Gastrocnemius medialis (tissue), 4 donors: ENCODE measurements around the gene SULT2B1. TPM values are rescaled to one million over a fixed set of nuclear protein-coding genes. Genes with fewer than 3 reads are reported as not detected.

Source experiments
- ATAC-seq, 2 donors: fragments of 150-250 bp; one replicate each; pipeline ENCODE4 v1.9.1; 2016
- DNase-seq, 2 donors: peaks; one replicate each; pipeline ENCODE4 v3.0.0-alpha.2; 2019
- H3K27ac ChIP-seq, 4 donors: fragments of 200-600 bp; sonication (generic); 1 replicate in 1 of 4; 2 replicates in 3 of 4; pipeline ENCODE4 v1.5.1; 2016 to 2018; ENCODE audit warnings: mild to moderate bottlenecking in 2 of 4, moderate library complexity in 1 of 4
- H3K27me3 ChIP-seq, 3 donors: fragments of 200-600 bp; sonication (generic) in 2 of 3; 1 replicate in 1 of 3; 2 replicates in 2 of 3; pipeline versions ENCODE4 v1.5.1 to v1.6.0; 2016 to 2019; ENCODE audit warnings: mild to moderate bottlenecking in 1 of 3, moderate library complexity in 1 of 3
- H3K36me3 ChIP-seq, 2 donors: fragments of 200-600 bp; sonication (generic) in 1 of 2; one replicate each; pipeline ENCODE4 v1.5.1; 2017 to 2018
- H3K4me1 ChIP-seq, 2 donors: fragments of 200-600 bp; sonication (generic) in 1 of 2; one replicate each; pipeline ENCODE4 v1.5.1; 2016 to 2017; ENCODE audit warnings: mild to moderate bottlenecking in 2 of 2
- H3K4me3 ChIP-seq, 4 donors: fragments of 200-600 bp; sonication (generic) in 3 of 4; 1 replicate in 1 of 4; 2 replicates in 3 of 4; pipeline ENCODE4 v1.5.1; 2016 to 2019; ENCODE audit warnings: mild to moderate bottlenecking in 2 of 4
- H3K9me3 ChIP-seq, 3 donors: fragments of 200-600 bp; sonication (generic) in 2 of 3; 1 replicate in 1 of 3; 2 replicates in 2 of 3; pipeline ENCODE4 v1.5.1; 2016 to 2019
- POLR2A ChIP-seq, 2 donors: fragments of 450-650 bp; IDR thresholded peaks; one replicate each; pipeline ENCODE4 v1.6.1; 2017; ENCODE audit warnings: antibody characterized with exemption in 2 of 2, mild to moderate bottlenecking in 2 of 2, moderate library complexity in 2 of 2
- in situ Hi-C, 4 donors: fragments of 200-750 bp; cut with MboI; loops; one replicate each; pipeline versions ENCODE4 v1.15.0 to v1.8.0; 2017; ENCODE audit warnings: low sequenced_read_pairs in 4 of 4
- intact Hi-C: fragments of 100-400 bp; cut with DNase I; formaldehyde crosslinking; loops from one replicate; pipeline ENCODE4 v1.15.1; 2023; ENCODE audit warnings: low total_unique reads
- total RNA-seq, 4 donors: library from RNA; depleted of rRNA; stranded (reverse); fragments of >200 nt; gene quantifications; one replicate each; pipeline versions ENCODE4 v1.1.0 to v1.2.3, GENCODE V29; 2016
- TF ChIP-seq, protein P1 (sequence below), 5 experiments: fragments of 450-650 bp in 3 of 5; fragments of 200-600 bp in 2 of 5; sonication (generic) in 2 of 5; IDR thresholded peaks in 4 of 5; conservative IDR thresholded peaks in 1 of 5; 1 replicate in 4 of 5; 2 replicates in 1 of 5; pipeline ENCODE4 v1.5.1; 2016 to 2019; ENCODE audit warnings: antibody characterized with exemption in 5 of 5, mild to moderate bottlenecking in 3 of 5, moderate library complexity in 3 of 5

SULT2B1 gene
- total RNA-seq = not detected

DNA sequence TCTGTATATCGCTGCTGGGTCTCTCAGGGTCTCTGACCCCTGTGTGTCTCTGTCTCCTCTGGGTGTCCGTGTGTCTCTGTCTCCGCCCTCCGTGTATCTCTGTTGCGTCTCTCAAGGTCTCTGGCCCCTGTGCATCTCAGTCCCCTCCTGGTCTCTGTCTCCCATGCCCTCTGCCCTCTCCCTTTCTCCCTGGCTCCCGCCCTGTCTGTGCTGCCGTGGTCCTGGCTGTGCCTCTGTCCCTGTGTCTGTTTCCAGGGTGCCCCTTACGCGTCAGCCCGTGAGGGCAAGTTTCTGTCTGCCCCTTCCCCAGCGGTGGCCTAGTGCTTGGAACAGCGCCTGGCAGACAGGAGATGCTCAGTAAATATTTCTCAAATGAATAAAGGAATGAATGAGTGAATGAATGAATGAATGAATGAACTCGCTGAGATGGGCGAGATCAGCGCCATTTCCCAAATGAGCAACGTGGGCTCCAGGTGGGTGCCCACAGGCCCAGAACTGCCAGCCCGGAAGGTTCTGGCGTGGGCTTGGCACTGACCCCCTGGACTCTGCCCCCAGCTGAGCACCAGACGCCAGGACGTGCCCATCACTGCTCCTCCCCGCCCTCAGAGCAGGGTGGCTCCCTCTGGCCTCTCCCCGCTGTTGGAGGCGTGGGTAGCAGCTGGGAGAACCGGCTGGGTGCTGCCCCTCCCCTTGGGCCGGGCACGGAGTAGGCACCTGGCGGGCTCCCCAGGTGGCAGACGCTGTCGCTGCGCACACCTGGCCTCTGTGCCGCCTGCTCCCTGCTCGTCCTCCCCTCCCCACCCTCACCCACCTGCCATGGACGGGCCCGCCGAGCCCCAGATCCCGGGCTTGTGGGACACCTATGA, at the start of gene SULT2B1:
TSS of gene SULT2B1 (plus strand) at position 736 of the 866 bp plus-strand sequence. CDS start at position 817, 81 bp downstream.
- Histone ChIP-seq H3K27me3 (peaks cover 0 to 3% (median 0%) of the 10 kb centered on the region in 3 donors), H3K36me3 (no peaks in the 10 kb centered on the region), H3K4me3 (no peak within 1 kb of the TSS), H3K27ac (no peak within 1 kb of the TSS), H3K4me1 (no peaks in the 10 kb centered on the region), H3K9me3 (no peaks in the 10 kb centered on the region)
- ATAC-seq (no peak), DNase-seq (no peak)
- no peak for TF ChIP-seq POLR2A (IDR thresholded peaks at IDR 0.05)
- TF ChIP-seq, protein P1, sequence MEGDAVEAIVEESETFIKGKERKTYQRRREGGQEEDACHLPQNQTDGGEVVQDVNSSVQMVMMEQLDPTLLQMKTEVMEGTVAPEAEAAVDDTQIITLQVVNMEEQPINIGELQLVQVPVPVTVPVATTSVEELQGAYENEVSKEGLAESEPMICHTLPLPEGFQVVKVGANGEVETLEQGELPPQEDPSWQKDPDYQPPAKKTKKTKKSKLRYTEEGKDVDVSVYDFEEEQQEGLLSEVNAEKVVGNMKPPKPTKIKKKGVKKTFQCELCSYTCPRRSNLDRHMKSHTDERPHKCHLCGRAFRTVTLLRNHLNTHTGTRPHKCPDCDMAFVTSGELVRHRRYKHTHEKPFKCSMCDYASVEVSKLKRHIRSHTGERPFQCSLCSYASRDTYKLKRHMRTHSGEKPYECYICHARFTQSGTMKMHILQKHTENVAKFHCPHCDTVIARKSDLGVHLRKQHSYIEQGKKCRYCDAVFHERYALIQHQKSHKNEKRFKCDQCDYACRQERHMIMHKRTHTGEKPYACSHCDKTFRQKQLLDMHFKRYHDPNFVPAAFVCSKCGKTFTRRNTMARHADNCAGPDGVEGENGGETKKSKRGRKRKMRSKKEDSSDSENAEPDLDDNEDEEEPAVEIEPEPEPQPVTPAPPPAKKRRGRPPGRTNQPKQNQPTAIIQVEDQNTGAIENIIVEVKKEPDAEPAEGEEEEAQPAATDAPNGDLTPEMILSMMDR (IDR thresholded peaks at IDR 0.05 in 4 of 5, conservative IDR thresholded peaks at IDR 0.05 in 1 of 5) = no peak
- in situ Hi-C loops = no loop called here
- intact Hi-C loops = no loop called here

DNA sequence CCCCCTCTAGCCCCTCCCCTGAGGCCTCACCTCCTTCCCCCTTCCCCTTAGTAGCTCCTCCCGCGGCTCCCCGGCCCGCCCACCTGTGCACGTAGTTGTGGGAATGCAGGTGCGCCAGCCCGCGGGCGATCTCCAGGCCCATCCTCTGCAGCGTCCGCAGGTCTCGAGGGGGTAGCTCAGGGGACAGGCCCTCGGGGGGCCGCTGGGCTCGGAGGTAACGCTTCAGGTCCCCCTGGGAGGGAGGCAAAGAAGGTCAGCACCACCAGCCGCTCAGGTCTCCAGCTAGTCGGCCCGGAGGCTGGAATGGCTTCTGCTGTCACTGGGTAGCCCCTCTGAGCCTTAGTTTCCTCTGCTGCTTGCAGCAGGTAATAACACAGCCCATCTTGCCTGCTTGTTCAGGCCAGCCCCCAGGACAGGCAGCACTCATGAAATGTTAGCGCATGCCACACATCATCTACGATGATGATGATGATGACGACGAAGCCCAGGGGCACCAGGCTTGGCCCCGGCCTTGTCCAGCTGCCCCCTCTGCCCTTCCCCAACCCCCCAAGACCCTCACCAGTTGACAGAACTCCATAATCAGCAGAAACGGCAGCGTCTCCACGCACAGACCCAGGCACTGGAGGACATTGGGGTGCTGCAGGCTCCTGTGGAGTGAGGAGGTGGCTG, 49.5 kb upstream of the SULT2B1 start:
- H3K4me3 ChIP-seq = no peak overlapping the region
- no peak for ATAC-seq
- no peak overlapping the region for H3K27ac ChIP-seq
- no peaks in the 10 kb centered on the region for H3K9me3 ChIP-seq
- H3K4me1 ChIP-seq = no peaks in the 10 kb centered on the region
- intact Hi-C loops = no loop called here
- in situ Hi-C loops = no loop called here
- DNase-seq = no peak
- H3K27me3 ChIP-seq = peaks cover 35 to 44% (median 40%) of the 10 kb centered on the region in 3 donors
- no peaks in the 10 kb centered on the region for H3K36me3 ChIP-seq
- TF ChIP-seq, protein P1 (IDR thresholded peaks at IDR 0.05 in 4 of 5, conservative IDR thresholded peaks at IDR 0.05 in 1 of 5) = no peak
- TF ChIP-seq POLR2A (IDR thresholded peaks at IDR 0.05) = no peak

DNA sequence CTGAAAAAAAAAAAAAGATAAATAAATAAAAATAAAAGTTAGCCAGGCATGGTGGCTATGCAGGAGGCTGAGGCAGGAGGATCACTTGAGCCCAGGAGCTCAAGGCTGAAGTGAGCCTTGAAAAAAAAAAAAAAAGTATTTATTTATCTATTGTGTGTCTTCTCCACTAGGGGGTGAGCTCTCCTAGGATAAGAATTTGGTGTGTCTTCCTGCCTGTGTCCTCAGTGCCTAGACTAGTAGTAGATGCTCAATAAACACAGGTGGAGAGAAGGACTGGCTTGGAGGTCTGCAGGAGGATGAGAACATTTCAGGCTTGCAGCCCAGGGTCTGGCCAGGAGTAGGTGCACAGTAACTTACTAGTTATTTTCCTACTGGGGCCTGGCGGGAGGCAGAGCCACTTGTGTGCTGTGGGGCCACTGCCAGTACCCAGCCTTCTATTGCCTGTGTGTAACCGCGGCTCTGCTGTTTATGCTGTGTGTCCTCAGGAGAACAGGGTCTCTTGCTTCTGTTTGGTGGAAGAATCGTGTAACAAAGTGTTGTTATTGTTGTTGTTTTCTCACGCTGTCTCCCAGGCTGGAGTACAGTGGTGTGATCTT, 45.7 kb upstream of the SULT2B1 start:
- H3K4me1 ChIP-seq = peaks cover 4 to 6% of the 10 kb centered on the region in 2 donors
- DNase-seq (no peak), ATAC-seq (peak in 1 of 2 donors; percentile 49)
- H3K36me3 ChIP-seq = no peaks in the 10 kb centered on the region
- no peak overlapping the region for H3K27ac ChIP-seq
- peaks cover 8 to 19% (median 11%) of the 10 kb centered on the region in 3 donors for H3K27me3 ChIP-seq
- no peak overlapping the region for H3K4me3 ChIP-seq
- H3K9me3 ChIP-seq = no peaks in the 10 kb centered on the region
- TF ChIP-seq POLR2A (IDR thresholded peaks at IDR 0.05) = no peak
- TF ChIP-seq, protein P1 (IDR thresholded peaks at IDR 0.05 in 4 of 5, conservative IDR thresholded peaks at IDR 0.05 in 1 of 5) = peak; percentile 34 to 67 (median 54)
- intact Hi-C loops (no loop called here), in situ Hi-C loops (loop anchor here in 2 of 4 donors (5.0 kb wide), 1 partner anchor 76 kb away; no protein-coding TSS in a partner anchor)

DNA sequence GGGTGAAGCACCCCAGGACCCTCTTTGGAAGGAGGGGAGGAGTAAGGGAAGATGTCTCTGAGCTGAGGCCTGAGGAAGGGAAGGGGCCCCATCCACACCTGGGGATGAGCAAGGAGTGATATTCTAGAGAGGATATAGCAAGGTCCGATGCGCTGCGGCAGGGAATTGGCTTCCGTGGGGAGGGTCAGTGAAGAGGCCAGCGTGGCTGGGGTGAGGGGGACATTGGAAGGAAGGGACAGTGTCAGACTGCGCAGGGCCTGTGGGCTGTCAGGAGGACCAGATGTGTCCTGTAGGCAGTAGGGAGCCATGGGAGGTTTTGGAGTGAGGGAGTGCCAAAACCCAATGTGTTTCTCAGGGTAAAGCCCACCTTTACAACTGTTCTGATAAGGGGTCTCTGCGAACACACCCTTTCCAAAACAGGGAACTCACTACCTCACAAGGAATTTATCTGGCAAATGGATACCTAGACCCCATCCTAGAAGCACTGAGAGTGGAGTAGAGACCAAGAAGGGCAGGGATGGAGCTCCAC, 44.0 kb upstream of the SULT2B1 start:
- no peak overlapping the region for H3K27ac ChIP-seq
- intact Hi-C loops (loop anchor here (1.0 kb wide), 1 partner anchor 76 kb away; no protein-coding TSS in a partner anchor), in situ Hi-C loops (loop anchor here in 2 of 4 donors (5.0 kb wide), 1 partner anchor 74 kb away; no protein-coding TSS in a partner anchor)
- TF ChIP-seq, protein P1 (IDR thresholded peaks at IDR 0.05 in 4 of 5, conservative IDR thresholded peaks at IDR 0.05 in 1 of 5) = no peak
- TF ChIP-seq POLR2A (IDR thresholded peaks at IDR 0.05) = no peak
- H3K4me1 ChIP-seq = peaks cover 4 to 9% of the 10 kb centered on the region in 2 donors
- DNase-seq (no peak), ATAC-seq (no peak)
- H3K36me3 ChIP-seq = no peaks in the 10 kb centered on the region
- H3K27me3 ChIP-seq = peaks cover 15 to 23% (median 23%) of the 10 kb centered on the region in 3 donors
- no peaks in the 10 kb centered on the region for H3K9me3 ChIP-seq
- no peak overlapping the region for H3K4me3 ChIP-seq
